AG08395 (cell line): Measurements from ENCODE around the gene C15orf39.
A peak's percentile ranks its signal among the peaks of the same experiment; 100 is the strongest.

Experiments used
- DNase-seq: peaks from one replicate; pipeline ENCODE4 v3.0.0; 2012; ENCODE audit warnings: mixed read lengths, low spot score

C15orf39 gene

DNA sequence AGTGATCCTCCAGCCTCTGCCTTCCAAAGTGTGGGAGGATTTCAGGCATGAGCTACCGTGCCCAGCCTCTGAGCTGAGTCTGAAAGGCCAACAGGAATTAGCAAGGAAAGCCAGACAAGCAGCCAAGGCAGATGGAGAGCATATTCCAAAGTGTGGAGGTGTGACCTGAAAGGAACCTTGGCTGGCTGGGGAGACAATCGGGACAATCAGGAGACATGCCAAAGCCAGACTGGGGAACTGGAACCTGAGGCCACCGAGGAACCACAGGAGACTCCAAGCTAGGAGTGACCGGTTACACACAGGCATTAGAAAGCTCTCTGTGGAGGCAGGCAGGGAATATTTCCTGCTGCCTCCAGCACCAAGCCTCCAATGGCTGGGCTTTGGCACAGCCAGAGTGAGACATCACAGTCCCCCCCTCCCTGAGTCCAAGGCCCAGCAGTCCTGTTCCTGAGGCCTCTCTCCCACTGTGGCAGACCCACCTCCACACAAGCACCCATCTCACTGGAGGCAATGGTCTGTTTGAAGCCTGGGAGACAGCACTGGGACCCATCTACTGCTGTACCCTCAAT is 4.5 kb upstream of the C15orf39 start:
- DNase-seq, result no peak

DNA sequence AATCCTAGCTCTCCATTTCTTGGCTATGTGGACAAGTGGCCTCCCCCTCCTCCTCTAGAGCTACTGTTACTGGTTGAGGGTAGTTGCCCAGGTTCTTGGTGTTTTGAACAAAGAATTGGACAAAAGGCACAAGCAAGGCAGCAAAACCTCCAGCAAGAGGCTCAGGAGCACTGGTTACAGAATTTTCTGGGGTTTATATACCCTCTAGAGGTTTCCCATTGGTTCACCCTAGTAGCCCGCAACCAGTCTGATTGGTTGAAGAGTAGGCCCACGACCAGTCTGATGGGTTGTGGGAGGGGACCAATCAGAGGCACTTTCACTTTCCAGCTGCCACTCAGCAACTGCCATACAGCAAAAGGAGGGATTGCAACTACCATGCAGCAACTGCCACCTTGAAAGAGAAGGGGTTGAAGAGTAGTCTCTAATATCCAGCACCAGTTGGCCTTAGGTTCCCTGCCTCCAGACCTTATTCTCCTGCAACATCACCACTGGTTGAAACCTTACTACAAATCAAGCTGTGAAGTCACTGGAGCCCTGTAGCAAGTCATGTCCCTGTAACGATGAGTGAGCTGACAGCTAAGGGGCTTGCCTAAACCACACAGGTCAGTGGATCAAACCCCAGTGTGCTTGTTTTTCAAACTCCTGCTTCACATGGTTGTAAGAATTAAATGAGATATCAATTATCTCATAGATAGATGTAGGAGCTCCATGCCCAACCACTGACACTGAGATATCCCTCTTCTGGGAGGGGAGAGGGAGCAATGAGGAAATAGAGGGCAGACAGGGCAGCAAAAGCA is 2.9 kb upstream of the C15orf39 start:
- DNase-seq, result no peak

DNA sequence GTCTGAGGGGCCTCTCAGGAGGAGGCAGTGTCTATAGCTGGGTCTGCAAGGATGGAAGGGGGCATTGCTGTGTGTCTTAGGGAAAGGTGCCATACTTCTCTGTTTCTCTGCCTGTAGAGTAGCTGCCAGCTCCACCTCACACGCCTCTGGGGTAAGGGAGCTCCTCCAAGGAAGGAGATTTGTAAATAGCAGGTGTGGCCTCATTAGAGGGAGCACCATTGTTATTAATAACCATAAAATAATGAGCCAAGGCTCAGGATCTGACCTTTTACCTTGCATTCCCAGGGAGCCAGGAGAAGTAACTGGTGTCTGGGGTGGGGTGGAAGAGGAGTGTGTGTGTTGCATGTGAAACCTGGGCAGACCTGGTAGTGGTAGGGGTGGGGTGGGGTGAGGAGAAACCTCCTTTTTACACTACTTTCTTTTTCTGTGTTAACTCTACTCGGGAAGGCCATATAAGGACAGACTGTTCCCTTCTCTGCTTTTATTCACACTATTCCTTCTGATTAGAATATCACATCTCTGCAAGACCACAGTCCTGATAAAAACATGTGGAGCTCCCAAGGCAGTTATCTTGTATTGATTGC is 2.2 kb upstream of the C15orf39 start:
- DNase-seq, result no peak

DNA sequence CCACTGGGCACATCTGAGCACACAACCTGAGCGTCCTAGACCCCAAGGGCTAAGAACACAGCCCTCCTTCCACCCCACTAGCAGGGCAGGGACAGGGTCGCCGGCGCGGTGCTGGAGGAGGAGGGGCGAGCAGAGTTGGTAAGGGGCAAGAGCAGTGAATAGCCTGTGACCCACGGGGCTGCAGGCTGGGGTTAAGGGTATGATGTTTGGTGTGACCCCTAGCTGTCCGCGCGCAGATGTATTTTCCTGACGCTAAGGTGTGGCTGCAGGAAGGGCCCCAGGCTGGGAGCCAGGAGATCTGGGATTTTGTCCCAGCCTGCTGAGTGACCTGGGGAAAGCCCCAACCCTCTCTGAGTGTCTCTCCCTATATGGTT is 1.3 kb upstream of the C15orf39 start:
- DNase-seq, result no peak

DNA sequence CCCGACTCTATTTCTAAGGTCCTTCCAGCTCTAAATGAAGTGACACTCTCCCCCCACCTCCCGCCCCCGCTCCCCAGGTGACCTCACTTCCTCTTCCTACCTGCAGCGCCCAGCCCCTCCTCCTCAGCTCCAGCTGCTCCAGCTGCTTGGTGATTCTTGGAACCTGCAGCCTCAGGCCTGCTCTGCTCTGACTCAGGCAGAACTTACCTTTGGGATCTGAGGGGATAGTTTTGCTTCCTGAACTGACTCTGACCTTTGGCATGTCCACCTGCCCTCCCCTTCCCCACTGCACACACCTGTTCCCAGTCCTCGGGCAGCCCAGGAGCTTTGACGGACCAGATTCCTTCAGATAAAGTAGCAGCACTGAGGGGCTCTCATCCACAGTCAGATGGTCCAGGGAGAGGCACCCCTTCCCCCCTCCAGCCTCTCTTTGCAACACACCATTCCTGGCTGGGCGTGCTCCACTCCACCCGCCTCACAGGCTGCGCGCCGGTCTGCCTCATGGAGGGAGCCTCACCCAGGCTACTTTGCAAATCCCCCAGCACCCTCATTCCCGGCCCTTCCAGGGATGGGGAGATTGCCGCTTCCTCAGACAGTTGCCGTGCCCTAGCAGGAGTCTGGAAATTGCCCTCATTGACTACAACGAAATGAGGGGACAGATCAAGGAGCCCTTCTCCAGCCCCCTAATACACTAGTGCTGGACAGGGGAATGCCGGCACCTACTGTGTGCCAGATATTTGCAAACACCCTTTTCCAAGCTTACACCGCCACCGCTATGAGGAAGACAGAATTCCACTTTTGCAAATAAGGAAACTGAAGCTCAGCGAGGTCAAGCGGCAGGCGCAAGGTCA is 692 bp upstream of the C15orf39 start:
- peak; percentile 21 for DNase-seq

DNA sequence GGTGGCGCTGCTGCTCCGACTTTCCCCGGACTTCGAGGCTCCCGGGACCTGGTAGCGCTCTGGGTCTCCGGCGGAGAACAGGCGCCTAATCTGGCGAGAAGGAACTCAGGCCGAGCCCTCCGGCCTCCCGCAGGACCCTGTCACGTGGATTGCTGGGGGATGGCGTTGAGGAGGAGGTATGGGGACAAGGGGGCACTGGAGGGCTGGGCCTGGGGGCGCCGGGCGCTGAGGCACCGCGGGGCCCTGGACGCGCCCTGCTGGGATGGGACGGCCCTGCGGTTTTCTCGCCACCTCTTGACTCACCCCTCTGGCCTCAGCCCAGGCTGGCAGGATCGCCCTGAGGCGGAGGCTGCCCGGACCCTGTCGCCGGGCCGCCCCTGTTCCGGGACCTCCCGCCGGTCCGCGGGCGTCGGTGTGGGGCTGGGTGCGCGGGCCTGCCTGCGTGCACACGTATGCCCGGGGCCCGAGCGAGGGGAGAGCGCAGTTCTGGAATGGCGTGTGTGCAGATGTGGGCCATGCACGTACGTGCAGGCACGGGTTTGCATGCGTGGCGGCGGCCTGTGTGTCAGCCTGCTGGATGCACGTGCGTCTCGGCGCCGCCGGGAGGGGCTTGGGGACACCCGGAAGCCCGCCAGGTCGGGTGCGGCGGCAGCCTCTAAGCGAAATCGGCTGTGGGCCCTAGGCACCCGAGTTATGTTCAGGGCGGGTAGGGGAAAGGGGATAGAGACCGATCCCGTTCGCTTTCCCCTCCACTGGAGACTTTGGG is 752 bp downstream of the C15orf39 start:
- DNase-seq, result peak; percentile 78

DNA sequence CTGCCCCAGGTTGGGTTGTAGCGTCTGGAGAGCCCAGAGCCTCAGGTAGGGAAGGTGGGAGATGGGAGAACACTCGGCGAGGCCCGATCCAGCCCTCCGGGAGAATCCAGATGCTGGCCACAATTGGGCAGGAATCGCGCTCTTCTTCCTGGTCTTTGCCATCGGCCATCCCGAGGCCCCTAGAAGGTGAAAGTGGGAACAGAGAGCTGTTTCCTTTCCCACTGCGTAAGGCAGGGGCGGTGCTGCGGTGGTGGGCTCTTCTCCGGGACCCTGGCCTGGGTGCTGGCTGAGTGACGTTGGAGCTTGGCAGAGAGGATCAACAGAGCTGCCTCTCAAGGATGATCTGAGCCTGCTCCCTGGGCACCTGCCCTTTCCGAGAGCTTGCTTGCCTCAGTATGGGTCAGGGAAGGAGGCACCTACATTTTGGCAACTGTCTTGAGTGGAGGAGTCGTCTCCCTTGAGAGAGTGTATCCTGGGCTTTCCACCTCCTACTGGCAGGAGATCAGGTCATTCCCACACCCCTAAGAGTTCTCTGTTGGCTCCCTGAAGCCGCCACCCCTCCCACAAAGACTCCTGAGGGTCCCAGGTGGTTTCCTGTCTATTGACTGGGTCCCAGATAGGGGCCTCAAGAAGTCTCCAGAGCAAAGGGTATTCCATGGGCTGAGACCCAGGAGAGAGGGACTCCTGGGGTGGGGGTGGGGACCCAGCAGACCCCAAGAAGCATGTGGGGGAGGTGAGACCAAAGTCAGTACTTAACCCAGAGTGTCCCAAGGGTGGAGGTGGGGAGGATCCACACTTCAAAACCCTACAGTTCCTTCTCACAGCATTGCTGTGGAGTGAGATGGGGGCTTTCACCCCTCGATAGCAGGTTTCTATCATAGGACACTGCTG is 1.6 kb downstream of the C15orf39 start:
- DNase-seq, result no peak

DNA sequence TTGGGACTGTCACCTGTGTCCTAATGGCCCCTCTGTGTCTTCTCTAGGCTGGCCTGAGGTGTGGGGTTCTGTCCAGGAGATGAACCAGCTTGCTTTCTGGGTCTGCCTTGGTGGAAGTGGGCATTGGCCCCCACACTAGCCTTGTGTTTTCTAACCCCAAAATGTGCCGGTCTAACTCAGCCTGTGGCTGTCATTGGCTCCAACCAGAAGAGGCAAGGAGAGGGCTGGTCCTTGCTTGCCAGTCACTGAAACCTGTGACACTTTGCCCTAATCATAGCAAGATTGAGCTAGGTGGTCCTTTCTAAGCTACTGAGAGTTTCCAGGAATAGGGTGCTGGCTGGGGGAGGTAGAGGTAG is 2.2 kb downstream of the C15orf39 start:
- DNase-seq, result no peak

DNA sequence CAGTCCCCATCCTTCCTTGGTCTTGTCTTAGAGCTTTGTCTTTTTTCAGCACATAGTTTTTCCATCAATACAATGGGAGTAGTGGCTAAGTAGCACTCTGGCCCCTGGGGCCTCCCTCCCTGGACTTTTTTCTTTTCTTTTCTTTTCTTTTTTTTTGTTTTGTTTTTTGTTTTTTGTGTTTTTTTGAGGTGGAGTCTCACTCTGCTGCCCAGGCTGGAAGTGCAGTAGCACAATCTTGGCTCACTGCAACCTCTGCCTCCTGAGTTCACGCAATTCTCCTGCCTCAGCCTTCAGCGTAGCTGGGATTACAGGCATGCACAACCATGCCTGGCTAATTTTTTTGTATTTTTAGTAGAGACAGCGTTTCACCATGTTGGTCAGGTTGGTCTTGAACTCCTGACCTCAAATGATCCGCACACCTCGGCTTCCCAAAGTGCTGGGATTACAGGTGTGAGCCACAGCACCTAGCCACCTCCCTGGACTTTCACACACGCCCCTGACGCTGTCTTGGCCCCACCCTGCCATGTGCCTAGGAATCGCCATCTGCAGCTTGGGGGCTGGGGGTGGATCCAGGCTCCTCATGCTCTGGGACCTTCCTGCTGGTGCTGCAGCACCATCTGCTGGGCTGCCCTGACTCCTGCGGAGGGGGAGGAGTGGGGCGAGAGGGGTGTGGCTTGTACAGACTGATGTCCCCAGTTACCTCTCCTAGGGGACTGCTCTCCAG is 2.8 kb downstream of the C15orf39 start:
- DNase-seq, result peak; percentile 96

DNA sequence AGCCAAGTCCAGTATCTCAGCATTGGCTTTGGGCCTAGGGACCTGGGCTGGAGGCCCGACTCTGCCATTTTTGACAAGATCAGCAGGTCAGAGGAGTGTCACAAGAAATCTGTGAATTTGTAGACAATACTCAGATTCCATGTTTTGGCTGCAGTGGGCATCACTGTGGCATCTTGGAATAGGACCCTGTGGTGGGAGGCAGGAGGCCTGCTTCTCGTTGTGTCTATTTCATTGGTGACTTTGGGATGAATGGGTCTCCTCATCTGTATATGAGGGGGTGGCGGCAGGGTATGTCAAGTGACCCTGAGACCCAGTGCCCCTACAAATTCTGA is 3.3 kb downstream of the C15orf39 start:
- no peak for DNase-seq

DNA sequence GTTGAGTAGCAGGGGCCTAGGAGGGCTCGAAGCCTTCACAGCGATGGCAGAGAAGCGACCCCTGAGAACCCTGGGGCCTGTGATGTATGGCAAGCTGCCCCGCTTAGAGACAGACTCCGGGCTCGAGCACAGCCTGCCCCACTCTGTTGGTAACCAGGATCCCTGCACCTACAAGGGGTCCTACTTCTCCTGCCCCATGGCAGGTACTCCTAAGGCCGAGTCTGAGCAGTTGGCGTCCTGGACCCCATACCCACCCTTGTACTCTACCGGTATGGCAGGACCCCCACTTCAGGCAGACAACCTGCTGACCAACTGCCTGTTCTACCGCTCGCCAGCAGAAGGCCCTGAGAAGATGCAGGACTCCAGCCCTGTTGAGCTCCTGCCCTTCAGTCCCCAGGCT is 4.3 kb downstream of the C15orf39 start:
- no peak for DNase-seq

DNA sequence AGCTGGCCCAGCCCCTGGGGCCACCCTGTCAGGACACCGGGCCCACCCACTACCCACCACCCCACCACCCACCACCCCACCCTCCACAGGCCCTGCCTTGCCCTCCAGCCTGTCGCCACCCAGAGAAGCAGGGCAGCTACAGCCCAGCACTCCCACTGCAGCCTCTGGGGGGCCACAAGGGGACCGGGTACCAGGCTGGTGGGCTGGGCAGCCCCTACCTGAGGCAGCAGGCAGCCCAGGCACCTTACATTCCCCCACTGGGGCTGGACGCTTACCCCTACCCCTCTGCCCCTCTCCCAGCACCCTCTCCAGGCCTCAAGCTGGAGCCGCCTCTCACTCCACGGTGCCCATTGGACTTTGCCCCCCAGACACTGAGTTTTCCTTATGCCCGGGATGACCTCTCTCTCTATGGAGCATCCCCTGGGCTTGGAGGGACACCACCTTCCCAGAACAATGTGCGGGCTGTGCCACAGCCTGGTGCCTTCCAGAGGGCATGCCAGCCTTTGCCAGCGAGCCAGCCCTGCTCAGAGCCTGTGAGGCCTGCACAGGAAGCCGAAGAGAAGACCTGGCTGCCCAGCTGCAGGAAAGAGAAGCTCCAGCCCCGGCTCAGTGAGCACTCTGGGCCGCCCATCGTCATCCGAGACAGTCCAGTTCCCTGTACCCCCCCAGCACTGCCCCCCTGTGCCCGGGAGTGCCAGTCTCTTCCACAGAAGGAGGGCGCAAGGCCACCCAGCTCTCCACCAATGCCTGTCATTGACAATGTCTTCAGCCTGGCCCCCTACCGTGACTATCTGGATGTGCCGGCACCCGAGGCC is 5.3 kb downstream of the C15orf39 start:
- no peak for DNase-seq

DNA sequence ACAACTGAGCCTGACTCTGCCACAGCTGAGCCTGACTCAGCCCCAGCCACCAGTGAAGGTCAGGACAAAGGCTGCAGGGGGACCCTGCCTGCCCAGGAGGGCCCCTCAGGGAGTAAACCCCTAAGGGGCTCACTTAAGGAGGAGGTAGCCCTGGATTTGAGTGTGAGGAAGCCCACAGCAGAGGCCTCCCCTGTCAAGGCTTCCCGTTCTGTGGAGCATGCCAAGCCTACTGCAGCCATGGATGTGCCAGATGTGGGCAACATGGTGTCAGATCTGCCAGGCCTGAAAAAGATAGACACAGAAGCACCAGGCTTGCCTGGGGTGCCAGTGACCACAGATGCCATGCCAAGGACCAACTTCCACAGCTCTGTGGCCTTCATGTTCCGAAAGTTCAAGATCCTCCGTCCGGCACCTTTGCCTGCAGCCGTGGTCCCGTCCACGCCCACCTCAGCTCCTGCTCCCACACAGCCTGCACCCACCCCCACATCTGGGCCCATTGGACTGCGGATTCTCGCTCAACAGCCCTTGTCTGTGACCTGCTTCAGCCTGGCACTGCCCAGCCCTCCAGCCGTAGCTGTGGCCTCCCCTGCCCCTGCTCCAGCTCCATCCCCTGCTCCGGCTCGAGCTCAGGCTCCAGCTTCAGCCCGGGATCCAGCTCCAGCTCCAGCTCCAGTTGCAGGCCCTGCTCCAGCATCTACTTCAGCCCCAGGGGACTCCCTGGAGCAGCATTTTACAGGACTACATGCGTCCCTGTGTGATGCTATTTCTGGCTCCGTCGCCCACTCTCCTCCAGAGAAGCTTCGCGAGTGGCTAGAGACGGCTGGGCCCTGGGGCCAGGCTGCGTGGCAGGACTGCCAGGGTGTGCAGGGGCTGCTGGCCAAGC is 6.2 kb downstream of the C15orf39 start:
- DNase-seq, result no peak

DNA sequence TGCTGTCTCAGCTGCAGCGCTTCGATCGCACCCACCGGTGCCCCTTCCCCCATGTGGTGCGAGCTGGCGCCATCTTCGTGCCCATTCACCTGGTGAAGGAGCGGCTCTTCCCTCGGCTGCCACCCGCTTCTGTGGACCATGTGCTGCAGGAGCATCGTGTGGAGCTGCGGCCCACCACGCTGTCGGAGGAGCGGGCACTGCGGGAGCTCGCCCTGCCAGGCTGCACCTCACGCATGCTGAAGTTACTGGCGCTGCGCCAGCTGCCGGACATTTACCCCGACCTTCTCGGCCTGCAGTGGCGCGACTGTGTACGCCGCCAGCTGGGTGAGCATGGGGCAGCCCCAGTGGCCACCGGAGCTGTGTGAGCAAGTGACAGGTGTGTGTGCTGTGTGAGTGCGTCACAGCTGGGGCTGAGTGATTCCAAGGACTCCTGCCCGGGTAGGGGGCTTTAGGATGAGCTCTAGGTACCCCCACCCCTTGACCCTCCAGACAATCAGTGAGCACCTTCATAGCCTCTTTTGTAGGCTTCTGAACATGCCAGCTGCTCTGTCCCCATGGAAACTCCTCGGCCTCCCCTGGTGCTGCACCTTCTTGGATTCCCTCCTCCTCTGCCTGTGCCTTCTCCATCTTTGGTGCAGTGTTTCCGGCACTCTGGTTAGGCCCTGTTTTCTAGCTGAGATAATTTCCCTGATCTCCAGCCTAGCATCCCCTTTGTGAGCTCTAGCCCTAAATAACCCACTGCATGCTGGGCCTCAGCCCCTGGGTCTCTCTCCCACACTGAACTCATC is 7.0 kb downstream of the C15orf39 start:
- DNase-seq, result no peak

DNA sequence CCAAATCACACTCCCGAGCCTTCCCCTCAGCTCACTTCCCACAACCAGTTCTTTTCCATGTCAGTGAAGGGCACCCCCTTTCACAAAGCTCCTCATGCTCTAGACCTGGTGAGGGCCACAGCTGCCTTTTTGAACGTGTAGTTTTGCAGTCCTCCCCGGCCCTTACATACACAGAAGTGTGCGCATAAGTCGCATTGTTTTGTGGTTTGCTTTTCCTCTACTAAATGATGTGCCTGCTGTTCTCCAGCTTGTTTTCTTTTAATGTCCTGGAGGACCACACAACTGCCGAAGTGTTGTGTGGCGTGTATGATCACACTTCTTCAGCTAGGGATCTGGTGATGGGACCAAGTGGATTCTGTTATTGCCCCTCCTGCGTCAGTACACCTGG is 7.6 kb downstream of the C15orf39 start:
- no peak for DNase-seq

DNA sequence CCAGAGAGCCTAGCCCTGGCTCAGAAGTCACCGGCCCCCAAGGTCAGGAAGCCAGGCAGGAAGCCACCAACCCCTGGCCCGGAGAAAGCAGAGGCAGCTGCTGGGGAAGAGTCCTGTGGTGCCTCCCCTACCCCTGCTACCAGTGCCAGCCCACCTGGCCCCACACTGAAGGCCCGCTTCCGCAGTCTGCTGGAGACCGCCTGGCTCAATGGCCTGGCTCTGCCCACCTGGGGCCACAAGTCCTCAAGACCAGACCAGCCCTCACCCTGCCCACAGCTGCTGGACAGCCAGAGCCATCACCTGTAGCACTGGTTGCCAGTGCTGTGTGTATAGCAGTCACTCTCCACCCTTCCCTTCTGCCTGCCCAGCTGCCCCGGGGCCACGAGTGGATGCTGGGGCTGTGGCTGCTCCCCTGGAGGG is 9.1 kb downstream of the C15orf39 start:
- no peak for DNase-seq

DNA sequence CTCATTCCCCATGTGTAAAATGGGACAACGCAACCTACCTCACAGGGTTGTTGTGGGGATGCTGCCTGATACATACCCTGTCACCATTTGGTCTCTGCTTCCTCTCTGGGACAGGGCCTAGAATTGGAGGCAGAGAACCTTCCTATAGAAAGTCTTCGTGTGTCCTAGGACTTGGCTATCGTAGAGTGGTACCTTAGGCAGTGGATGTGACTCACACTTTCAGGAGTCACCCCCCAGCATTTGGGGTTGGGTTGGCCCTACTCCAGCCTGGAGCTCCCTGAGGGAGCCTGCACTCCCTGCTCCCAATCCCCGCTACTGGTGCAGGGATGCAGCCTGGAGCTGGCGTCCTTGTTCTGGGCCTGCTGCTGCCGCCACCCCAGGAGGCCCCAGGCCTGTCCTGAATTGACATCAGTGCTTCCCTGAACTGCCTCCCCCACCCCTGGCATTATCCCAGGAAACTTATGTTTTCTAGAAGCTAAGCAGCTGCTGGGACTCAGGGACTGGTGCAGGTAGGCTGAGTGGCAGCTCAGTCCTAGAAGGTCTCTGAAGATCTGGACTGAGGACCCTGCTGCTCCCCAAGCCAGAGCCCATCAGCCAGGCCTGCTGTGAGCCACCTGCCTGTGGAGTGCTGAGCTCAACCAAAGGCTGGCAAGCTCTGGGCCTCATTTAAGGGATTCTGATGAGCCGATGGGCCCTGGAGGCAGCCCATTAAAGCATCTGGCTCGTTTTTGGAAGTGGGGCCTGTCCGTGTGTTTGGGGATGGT is 9.9 kb downstream of the C15orf39 start:
- no peak for DNase-seq
